ENCODE measurements around the gene CTAGE6.
"Not testable (repeated sequence)": the region's sequence is repeated elsewhere in the genome, so short reads cannot be mapped to it uniquely, and the experiment has no call there.

GRCh38 chr7:143792633-143793032, 35.1 kb upstream of the CTAGE6 start:
- not testable (repeated sequence) for TF ChIP-seq POLR2A (IDR thresholded peaks at IDR 0.05; ENCODE audit: low read depth, low read length); TAF1 (IDR thresholded peaks at IDR 0.05; ENCODE audit: borderline replicate concordance, low read depth, low read length); POLR2AphosphoS5 (IDR thresholded peaks at IDR 0.05; ENCODE audit: low read depth, low read length)

Data from GM12892 (cell line).